GM19463 (cell line): ENCODE measurements around the gene MECP2.
A peak's percentile ranks its signal among the peaks of the same experiment; 100 is the strongest.
"Not testable (repeated sequence)": the region's sequence is repeated elsewhere in the genome, so short reads cannot be mapped to it uniquely, and the experiment has no call there.

Source experiments
- ATAC-seq: cut with Tn5 transposase; IDR thresholded peaks from one replicate; pipeline ENCODE4 v1.9.1; 2021; ENCODE audit warnings: mild to moderate bottlenecking, moderate library complexity; ENCODE audit not compliant: unreplicated experiment

The MECP2 gene

DNA sequence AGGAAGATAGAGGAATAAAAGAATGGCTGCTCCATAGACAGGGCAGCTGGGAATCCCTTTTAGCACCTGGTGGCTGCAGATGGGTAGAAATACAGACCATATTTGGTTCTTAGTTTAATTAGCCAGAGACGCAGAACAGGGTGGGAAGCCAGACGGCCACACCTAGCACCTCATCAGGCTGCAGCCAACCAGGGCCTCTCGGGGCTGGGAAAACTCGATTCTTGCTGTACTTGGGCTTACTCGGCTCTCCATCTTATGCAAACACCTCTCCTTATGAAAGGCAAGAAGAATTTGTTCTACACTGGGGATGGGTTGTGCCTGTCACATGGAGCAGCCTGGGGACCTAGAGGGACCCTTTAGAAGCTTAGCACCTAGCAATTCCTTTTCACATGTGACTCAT lies 97.5 kb downstream of the MECP2 start:
- no peak for ATAC-seq

GRCh38 chrX:153999359-154000037 lies 98.0 kb downstream of the MECP2 start:
- ATAC-seq = no peak

DNA sequence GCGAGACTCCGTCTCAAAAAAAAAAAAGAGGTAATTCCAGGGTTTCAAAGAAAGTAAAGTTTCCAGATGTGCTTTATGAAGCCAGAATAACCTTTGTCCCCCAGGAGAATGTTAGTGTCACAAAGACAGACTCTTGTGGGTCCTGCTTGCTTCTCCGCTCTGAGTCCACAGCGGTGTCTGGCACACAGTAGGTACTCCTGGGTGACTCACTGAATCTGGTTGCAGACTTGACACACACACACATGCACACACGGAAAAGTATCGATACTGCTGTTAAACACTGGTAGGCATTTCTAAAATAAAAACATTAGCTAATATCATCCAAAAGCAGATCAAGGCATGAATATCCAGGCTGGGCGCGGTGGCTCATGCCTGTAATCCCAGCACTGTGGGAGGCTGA lies 102.0 kb downstream of the MECP2 start:
- no peak for ATAC-seq

DNA sequence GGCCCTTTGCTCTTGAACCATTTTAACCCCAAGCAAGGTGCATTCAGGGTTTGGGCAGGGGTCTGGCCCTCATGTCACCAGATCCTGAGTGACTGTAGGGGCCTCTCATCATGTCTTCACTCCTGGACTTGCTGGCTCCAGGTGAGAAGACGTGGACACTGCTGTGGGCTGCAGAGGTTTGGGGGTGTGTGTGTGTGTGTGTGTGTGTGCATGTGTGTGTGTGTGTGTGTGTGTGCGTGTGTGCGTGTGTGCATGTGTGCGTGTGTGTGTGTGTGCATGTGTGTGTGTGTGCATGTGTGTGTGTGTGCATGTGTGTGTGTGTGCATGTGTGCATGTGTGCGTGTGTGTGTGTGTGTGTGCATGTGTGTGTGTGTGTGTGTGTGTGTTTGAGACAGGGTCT lies 103.1 kb downstream of the MECP2 start:
- ATAC-seq = not testable (repeated sequence)

DNA sequence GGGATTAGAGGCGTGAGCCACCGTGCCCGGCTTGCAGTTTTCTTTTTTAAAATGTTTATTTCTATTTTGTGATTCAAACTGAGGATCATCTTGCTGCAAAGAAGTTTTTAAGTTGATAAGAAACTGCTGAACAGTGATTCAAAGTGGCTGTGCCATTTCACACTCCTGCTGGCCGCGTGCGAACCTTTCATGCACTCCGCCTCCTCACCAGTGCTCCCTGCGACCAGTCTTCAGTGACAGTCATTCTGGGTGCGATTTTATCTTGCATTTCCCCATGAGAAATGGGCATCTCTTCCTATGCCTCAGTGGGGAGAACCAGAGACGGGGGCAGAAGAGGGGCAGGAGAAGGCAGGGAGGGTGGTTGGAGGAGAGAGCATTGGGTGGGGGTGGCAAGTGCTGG lies 103.5 kb downstream of the MECP2 start:
- no peak for ATAC-seq

DNA sequence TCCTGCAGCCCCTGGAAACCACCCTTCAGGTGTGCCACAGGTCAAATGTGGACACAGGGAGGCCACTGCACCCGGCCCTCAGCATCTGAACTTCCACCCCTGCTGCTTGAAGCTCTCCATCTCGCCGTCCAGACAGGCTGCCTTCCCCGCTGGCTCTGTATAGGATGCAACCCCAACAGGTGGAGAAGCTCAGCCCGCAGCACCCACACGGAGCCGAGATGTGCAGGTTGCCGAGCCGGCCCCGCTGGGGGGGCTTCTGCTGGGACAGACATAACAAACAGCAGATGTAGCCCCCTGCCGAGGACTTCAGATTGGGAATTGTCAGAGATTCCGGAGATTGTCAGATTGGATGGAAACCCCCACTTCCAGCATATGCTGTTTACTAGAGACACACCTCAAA lies 104.4 kb downstream of the MECP2 start:
- no peak for ATAC-seq

GRCh38 chrX:153992180-153992579 lies 105.3 kb downstream of the MECP2 start:
- ATAC-seq = no peak

GRCh38 chrX:153991013-153991580 lies 106.4 kb downstream of the MECP2 start:
- no peak for ATAC-seq

DNA sequence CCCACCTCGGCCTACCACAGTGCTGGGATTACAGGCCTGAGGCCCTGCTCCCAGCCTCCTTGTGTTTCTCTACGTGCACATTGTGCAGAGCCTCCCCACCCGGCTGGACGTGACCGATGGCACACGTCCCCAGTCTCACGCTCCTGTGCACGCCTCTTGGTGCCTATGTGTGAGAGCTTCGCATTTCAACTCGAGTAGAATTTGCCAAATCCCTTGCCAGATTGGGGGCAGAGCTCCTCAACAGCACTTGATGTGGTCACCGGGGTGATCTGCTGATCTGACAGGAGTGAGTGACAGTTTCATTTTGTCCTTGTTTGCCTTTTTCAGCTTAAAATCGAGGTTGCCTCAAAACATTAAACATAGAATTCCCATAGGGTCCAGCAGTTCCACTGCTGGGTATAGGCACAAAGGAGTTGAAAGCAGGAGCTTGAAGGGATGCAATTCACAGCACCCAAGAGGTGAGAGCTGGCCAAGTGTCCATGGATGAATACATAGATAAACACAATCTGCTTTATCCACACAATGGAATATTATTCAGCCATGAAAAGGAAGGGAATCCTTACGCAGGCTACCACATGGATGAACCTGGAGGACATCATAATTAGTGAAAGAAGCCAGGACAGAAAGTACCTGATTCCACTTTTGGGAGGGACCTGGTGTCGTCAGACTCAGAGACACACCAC lies 107.4 kb downstream of the MECP2 start:
- no peak for ATAC-seq

DNA sequence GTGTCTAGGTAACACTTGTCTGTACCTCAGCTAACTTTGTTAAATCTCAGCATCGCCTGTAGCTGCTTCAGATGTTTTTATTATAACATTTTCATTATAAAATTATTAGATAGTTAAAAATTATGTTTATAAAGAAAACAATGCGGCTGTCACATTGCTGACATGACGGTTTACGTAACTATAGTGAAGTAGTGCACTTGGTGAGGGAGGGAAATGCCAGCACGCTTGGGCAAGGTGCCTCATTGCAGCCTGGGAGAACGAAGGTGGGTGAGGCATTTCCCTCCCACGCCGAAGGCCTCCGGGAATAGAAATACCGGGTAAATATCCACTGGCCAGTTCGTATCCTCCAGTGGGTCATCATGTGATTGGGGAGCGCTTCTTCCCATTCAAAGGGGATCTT lies 109.0 kb downstream of the MECP2 start:
- ATAC-seq = no peak

- peak; percentile 44 for ATAC-seq
These were observed 113.0 kb downstream of the MECP2 start for GRCh38 chrX:153984351-153985178.

GRCh38 chrX:153983321-153983801 lies 114.2 kb downstream of the MECP2 start:
- no peak for ATAC-seq

- no peak for ATAC-seq
These were observed 115.6 kb downstream of the MECP2 start for GRCh38 chrX:153981771-153982533.

DNA sequence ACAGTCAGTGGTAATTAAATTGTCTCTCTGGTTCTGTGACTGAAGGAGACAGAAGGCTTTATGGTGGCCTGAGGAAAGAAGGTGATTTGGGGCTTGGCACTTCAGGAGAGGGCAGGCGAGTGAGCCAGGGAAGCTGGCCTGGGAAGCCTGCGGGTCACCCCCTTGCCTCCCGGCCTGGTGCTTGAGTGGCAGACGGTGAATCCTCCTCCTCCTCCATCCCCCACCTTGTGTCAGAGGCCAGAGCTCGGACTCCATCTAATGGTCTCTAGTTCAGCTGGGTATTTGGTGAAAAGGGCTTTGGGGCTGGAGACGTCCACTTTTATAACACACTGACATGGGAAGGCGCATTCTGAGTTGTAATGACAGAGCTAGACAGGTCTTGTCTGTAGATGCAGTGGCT lies 116.3 kb downstream of the MECP2 start:
- ATAC-seq = no peak

DNA sequence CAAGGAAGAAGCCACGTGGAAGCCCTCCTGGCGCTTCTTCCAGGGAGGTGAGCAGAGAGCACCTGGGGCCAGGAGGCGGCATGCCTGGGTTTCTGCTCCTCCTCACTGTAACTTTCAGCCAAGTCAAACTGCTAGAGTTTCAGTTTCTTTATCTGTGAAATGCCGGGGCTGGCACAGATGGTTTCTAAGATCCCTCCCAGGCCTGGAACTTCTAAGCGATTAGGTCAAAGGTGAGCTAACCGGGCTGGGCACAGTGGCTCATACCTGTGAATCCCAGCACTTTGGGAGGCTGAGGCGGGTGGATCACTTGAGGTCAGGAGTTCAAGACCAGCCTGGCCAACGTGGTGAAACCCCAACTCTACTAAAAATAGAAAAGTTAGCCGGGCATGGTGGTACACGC lies 117.1 kb downstream of the MECP2 start:
- peak; percentile 39 for ATAC-seq

GRCh38 chrX:153974726-153975286 lies 122.7 kb downstream of the MECP2 start:
- no peak for ATAC-seq

GRCh38 chrX:153974003-153974725 lies 123.4 kb downstream of the MECP2 start:
- ATAC-seq = no peak

GRCh38 chrX:153973127-153974002 lies 124.2 kb downstream of the MECP2 start:
- no peak for ATAC-seq
